ENCODE data around the gene GPR137.

The GPR137 gene

DNA sequence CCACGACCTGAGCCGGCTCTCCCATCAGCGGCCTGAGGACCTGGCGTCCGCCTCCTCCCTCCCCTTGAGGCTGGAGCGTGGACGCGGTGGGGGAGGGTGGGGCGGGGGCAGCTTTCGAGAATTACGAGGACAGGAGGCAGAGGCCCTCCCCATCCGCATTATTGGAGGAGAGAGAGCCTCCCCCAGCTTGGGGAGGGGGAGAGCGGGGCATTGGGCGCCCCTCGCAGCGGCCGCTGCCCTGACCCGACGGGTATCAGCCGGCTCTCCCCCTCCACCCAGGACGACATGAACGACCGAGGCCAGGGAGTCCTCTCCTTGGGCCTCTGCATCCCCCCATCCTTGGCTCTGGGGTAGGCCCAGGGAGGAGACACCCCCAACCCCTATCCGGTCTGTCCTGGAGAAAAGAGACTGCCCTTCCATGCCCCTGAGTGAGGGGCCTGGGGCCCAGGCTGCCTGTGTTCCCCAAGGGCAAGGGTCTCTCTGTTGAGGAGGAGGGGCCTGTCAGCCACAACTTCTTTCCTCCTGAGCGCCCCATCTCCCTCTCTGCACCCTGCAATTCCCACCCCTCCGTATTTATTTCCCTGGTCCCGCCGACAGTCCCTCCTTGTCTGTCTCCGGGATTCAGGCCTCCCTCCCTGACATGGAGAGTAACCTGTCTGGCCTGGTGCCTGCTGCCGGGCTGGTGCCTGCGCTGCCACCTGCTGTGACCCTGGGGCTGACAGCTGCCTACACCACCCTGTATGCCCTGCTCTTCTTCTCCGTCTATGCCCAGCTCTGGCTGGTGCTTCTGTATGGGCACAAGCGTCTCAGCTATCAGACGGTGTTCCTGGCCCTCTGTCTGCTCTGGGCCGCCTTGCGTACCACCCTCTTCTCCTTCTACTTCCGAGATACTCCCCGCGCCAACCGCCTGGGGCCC is 495 bp downstream of the GPR137 start:
- peaks cover 7% of the 10 kb centered on the region for H3K36me3 ChIP-seq
- TF ChIP-seq, protein P1, sequence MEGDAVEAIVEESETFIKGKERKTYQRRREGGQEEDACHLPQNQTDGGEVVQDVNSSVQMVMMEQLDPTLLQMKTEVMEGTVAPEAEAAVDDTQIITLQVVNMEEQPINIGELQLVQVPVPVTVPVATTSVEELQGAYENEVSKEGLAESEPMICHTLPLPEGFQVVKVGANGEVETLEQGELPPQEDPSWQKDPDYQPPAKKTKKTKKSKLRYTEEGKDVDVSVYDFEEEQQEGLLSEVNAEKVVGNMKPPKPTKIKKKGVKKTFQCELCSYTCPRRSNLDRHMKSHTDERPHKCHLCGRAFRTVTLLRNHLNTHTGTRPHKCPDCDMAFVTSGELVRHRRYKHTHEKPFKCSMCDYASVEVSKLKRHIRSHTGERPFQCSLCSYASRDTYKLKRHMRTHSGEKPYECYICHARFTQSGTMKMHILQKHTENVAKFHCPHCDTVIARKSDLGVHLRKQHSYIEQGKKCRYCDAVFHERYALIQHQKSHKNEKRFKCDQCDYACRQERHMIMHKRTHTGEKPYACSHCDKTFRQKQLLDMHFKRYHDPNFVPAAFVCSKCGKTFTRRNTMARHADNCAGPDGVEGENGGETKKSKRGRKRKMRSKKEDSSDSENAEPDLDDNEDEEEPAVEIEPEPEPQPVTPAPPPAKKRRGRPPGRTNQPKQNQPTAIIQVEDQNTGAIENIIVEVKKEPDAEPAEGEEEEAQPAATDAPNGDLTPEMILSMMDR (IDR thresholded peaks at IDR 0.05): no peak
- no peaks in the 10 kb centered on the region for H3K9me3 ChIP-seq
- H3K4me1 ChIP-seq (ENCODE audit: control insufficient read depth in 1 of 2, insufficient read depth in 1 of 2, low read depth in 1 of 2, low read length in 1 of 2): peaks cover 20 to 29% of the 10 kb centered on the region in 2 experiments
- peak overlapping the region; percentile 98 for H3K27ac ChIP-seq
- H3K4me3 ChIP-seq (ENCODE audit: low read depth in 1 of 2, low read length in 1 of 2): peak overlapping the region; percentile 86 to 93
- H3K27me3 ChIP-seq: peaks cover 21% of the 10 kb centered on the region

DNA sequence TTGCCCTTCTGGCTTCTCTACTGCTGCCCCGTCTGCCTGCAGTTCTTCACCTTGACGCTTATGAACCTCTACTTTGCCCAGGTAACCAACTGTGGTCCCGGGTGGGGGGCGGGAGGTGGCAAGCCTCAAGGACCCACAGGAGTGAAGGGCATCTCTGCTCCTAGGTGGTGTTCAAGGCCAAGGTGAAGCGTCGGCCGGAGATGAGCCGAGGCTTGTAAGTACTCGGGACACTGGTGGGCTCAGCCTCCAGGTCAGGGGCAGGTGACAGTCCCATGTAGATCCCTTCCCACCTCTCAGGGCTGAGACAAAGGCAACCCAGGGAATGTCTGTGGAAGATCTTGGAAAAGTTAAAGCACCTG is 1.1 kb downstream of the GPR137 start:
- Histone ChIP-seq H3K4me3 (ENCODE audit: low read depth in 1 of 2, low read length in 1 of 2) (no peak overlapping the region), H3K9me3 (no peaks in the 10 kb centered on the region), H3K4me1 (ENCODE audit: control insufficient read depth in 1 of 2, insufficient read depth in 1 of 2, low read depth in 1 of 2, low read length in 1 of 2) (peaks cover 20 to 35% of the 10 kb centered on the region in 2 experiments), H3K36me3 (peaks cover 6% of the 10 kb centered on the region), H3K27me3 (peaks cover 27% of the 10 kb centered on the region), H3K27ac (no peak overlapping the region)
- TF ChIP-seq, protein P1 (IDR thresholded peaks at IDR 0.05): no peak

DNA sequence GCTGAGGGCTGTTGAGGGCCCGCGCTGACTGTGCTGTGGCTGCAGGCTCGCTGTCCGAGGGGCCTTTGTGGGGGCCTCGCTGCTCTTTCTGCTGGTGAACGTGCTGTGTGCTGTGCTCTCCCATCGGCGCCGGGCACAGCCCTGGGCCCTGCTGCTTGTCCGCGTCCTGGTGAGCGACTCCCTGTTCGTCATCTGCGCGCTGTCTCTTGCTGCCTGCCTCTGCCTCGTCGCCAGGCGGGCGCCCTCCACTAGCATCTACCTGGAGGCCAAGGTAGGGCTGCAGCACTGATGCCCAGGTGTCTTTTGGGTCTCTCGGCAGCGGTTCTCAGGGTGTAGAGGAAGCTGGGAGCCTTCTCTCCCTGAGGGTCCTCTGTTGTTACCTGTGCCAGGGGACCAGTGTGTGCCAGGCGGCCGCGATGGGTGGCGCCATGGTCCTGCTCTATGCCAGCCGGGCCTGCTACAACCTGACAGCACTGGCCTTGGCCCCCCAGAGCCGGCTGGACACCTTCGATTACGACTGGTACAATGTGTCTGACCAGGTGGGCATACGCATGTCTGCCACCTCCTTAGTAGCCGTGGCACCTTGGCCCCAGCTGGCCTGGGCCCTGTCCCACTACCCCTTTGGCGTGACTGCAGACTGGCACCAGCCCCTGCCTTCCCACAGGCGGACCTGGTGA is 2.2 kb downstream of the GPR137 start:
- Histone ChIP-seq H3K27me3 (peaks cover 38% of the 10 kb centered on the region), H3K36me3 (no peaks in the 10 kb centered on the region), H3K27ac (no peak overlapping the region), H3K4me3 (ENCODE audit: low read depth in 1 of 2, low read length in 1 of 2) (no peak overlapping the region), H3K4me1 (ENCODE audit: control insufficient read depth in 1 of 2, insufficient read depth in 1 of 2, low read depth in 1 of 2, low read length in 1 of 2) (peaks cover 20 to 45% of the 10 kb centered on the region in 2 experiments), H3K9me3 (no peaks in the 10 kb centered on the region)
- TF ChIP-seq, protein P1 (IDR thresholded peaks at IDR 0.05): no peak

DNA sequence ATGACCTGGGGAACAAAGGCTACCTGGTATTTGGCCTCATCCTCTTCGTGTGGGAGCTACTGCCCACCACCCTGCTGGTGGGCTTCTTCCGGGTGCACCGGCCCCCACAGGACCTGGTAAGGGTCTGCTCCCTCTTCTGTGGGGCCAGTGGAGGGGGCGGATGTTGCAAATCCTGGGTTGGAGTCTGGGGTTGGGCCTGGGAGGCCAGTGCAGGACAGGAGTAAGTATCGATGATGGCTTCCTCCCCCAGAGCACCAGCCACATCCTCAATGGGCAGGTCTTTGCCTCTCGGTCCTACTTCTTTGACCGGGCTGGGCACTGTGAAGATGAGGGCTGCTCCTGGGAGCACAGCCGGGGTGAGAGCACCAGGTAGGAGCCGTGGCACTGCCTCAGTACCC is 2.7 kb downstream of the GPR137 start:
- TF ChIP-seq, protein P1 (IDR thresholded peaks at IDR 0.05): no peak
- H3K27ac ChIP-seq: no peak overlapping the region
- H3K4me3 ChIP-seq (ENCODE audit: low read depth in 1 of 2, low read length in 1 of 2): no peak overlapping the region
- no peaks in the 10 kb centered on the region for H3K36me3 ChIP-seq
- H3K9me3 ChIP-seq: no peaks in the 10 kb centered on the region
- H3K4me1 ChIP-seq (ENCODE audit: control insufficient read depth in 1 of 2, insufficient read depth in 1 of 2, low read depth in 1 of 2, low read length in 1 of 2): peaks cover 17 to 42% of the 10 kb centered on the region in 2 experiments
- H3K27me3 ChIP-seq: peaks cover 43% of the 10 kb centered on the region

DNA sequence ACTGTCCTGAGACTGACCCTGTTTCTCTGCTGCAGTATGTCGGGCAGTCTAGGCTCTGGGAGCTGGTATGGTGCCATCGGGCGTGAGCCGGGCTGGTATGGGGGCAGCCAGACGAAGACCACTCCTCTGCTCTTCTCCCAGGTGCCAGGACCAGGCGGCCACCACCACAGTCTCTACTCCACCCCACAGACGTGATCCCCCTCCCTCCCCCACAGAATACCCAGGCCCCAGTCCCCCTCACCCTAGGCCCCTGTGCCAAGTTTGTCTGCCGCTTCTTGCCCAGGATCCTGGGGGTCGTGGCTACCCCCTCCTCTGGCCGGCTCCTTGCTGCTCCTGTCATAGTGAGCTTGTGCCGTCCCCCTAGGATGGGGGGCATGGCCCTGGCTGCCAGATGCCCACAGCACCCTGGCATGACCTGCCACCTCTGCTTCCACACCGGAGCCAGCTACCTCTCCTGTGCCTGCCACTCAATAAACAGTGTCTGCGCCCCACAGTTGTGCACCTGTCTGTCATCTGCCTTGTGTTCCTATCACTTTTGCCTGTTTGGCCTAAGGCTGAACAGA is 3.4 kb downstream of the GPR137 start:
- H3K36me3 ChIP-seq: no peaks in the 10 kb centered on the region
- no peak overlapping the region for H3K27ac ChIP-seq
- no peak overlapping the region for H3K4me3 ChIP-seq (ENCODE audit: low read depth in 1 of 2, low read length in 1 of 2)
- TF ChIP-seq, protein P1 (IDR thresholded peaks at IDR 0.05): no peak
- no peaks in the 10 kb centered on the region for H3K9me3 ChIP-seq
- H3K4me1 ChIP-seq (ENCODE audit: control insufficient read depth in 1 of 2, insufficient read depth in 1 of 2, low read depth in 1 of 2, low read length in 1 of 2): peaks cover 10 to 37% of the 10 kb centered on the region in 2 experiments
- peaks cover 50% of the 10 kb centered on the region for H3K27me3 ChIP-seq
